Measurements from ENCODE around the gene ACTG1. TPM values are rescaled to one million over a fixed set of nuclear protein-coding genes. Genes with fewer than 3 reads are reported as not detected.
A peak's percentile ranks its signal among the peaks of the same experiment; 100 is the strongest.
"Not testable (repeated sequence)": the region's sequence is repeated elsewhere in the genome, so short reads cannot be mapped to it uniquely, and the experiment has no call there.

The ACTG1 gene
- total RNA-seq, 2 donors from 2014 or later: 3,767 to 4,413 TPM

DNA sequence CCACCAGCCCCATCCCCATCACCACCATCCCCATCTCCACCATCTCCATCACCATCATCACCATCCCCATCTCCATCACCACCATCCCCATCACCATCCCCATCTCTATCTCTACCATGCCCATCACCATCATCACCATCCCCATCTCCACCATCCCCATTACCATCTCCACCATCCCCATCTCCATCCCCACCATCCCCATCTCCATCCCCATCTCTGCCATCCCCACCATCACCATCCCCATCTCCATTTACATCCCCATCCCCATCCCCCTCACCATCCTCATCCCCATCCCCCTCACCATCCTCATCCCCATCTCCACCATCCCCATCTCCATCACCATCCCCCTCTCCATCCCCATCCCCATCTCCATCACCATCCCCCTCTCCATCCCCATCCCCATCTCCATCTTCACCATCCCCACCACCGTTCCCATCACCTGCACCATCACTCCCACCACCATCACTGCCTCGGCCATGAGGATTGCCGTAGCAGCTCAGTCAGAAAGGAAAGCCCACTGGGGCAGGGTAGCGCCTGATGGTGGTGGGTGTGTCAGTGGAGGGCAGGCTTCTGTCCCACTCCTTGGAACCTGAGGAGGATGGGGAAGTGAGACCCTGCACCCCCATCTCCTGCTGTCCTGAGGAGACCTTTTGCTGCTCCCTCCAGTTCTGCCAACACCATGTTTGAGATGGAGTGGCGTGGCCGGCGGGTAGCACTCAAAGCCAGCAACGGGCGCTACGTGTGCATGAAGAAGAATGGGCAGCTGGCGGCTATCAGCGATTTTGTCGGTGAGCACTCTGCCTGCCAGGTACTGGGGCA is 23.1 kb upstream of the ACTG1 start:
- ATAC-seq: no peak
- intact Hi-C loops (cut with DNase I, micrococcal nuclease): no loop called here
- DNase-seq: no peak

DNA sequence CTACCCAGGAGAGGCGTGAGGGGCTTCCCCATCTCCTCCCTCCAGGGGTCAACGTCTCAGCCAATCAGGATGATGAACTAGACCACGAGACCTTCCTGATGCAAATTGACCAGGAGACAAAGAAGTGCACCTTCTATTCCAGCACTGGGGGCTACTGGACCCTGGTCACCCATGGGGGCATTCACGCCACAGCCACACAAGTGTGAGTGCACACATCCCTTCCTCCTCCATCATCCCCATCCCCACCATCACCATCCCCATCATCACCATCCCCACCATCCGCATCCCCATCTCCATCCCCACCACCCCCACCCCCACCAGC is 22.4 kb upstream of the ACTG1 start:
- intact Hi-C loops (cut with DNase I, micrococcal nuclease): no loop called here
- ATAC-seq (no peak), DNase-seq (no peak)

DNA sequence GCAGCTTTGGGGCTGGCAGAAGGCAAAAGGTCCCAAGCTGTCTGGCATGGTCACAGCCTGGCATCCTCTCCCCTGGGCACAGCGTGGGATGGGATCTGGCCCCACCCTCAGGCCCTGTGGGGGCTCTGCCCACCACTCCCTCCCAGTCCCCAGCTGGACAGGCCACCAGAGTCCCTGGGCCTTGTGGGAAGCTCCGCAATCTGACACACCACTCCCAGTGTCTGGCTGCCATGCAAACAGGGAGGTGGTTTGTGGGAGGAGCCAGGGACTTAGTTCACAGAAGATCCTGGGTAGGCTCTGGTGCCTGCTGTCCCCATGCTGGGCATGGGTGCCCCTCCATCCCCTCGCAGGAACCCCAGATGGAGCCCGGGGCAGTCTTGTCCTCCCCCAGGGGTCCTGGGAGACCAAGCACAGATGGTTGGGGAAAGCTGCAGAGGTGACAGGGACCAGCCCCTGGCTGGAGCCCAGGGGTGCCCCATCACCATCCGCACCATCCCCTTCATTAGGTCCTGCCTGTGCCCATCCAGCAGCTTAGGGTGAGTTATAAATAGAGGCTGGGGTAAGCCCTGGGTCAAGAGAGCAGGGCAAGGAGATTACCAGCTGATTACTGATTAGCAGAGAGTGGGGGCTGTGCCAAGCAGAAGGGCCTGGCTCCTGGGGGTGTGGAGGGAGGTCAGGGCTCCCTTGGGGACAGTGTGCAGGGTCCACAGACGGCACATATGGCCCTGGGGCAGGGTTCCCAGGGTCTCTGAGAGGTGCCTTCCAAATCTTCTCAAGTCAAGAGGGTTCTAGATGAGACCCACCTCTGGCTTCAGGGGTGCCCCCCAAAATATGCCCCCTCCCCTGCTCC is 21.8 kb upstream of the ACTG1 start:
- peak; percentile 20 for ATAC-seq
- no peak for DNase-seq
- intact Hi-C loops (cut with DNase I, micrococcal nuclease): no loop called here

DNA sequence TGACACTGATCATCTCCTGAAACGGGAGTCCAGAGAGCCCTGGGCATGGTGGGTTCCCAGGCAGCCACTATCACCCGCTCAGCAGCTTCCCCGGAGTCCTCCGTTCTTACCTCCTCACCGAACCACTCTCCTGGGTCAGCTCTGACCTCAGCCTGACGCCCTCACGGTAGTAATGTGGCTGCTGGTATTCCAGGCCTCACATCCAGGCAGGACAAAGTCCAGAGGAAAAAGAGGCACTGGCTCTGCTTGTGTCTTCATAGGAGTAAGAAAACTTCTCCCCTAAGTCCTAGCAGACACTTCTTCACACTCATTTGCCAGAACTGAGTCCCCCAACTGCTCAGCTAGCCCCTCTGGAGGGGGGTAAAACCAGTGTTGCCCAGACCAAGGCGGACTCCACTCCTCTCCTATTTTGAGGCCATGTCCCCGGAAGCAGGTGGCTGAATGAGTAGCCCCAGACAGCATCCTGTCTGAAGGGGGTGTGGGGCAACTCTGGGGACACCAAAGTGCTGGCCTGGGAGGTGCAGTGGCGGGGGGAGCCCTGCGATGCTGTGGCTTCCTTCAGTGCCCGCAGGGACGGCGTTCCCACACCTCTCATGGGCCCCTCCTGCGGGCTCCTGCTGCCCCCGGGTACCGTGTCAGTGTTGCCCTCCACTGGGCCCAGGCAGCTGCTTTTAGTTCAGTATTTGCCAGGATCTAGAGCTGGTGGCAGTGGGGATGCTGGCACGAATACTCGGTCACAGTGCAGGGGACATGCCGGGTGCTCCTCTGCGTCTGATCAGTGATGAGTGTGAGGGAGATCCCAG is 20.9 kb upstream of the ACTG1 start:
- intact Hi-C loops (cut with DNase I, micrococcal nuclease): no loop called here
- no peak for ATAC-seq
- DNase-seq: no peak

DNA sequence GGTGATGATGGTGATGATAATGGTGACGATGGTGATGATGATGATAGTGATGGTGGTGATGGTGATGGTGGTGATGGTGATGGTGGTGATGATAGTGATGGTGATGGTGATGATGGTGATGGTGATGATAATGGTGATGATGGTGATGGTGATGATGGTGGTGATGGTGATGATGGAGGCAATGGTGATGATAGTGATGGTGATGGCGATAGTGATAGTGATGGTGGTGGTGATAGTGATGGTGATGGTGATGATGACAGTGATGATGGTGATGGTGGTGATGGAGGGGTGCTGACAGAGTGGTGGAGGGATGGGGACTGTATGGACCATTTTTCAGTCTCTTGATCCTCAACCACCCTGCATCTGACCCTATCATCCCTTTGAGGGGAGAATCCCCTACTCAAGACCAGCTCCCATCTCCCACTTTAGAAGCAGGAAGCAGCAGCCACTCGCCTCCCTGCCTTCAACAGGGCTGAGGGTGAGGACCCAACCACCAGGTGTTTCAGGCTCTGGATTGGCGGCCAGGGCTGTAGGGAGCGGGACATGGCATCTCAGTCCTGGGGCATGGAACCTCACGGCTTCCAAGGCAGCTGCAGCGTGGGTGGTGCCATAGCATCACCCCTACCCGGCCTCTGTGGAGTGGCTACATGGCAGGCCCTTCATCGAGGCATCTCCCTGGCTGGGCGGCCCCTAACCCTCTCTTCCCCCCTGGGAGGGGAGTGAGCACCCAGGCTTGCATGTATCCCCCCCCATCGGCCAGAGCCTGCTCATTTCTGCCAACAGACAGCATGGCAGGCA is 20.1 kb upstream of the ACTG1 start:
- no peak for ATAC-seq
- DNase-seq: no peak
- intact Hi-C loops (cut with DNase I, micrococcal nuclease): no loop called here

DNA sequence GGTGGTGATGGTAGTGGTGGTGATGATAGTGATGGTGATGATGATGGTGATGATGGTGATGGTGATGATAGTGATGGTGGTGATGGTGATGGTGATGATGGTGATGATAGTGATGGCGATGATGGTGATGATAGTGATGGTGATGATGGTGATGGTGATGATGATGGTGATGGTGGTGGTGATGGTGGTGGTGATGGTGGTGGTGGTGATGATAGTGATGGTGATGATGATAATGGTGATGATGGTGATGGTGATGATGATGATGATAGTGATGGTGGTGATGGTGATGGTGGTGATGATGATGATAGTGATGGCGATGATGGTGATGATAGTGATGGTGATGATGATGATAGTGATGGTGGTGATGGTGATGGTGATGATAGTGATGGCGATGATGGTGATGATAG is 19.4 kb upstream of the ACTG1 start:
- DNase-seq; ATAC-seq; intact Hi-C loops (cut with DNase I, micrococcal nuclease): not testable (repeated sequence)

DNA sequence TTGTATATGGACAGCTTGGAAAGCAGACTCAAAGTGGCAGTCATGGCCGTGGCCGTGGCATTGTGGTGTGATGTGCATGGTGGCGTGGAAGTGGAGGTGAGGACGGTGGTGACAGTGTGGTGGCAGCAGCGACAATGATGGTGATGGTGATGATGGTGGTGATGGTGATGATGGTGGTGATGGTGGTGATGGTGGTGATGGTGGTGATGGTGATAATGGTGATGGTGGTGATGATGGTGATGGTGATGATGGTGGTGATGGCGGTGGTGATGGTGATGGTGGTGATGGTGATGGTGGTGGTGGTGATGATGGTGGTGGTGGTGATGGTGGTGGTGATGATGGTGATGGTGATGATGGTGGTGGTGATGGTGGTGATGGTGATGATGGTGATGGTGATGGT is 18.4 kb upstream of the ACTG1 start:
- DNase-seq; intact Hi-C loops (cut with DNase I, micrococcal nuclease): not testable (repeated sequence)

DNA sequence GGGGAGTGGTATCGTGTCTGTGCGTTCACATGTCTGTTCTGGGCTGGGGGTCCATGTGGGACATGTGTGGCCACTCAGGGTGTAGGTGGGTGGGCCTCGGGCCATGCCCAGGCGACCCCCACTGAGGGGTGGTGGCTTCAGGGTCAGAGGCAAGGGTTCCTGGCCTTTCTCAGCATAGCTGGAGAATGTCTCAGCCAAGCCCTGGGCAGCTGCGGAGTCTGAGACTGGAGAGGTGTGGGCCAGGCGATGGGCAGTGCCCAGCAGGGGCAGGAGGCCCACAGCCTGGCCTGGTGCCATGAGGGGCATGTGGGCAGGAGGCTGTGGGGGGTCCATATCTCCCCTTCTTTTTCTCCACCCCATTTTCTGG is 16.8 kb upstream of the ACTG1 start:
- no peak for DNase-seq
- intact Hi-C loops (cut with DNase I, micrococcal nuclease): loop anchor here in 1 of 2 donors (10.0 kb wide), 1 partner anchor 75 kb away; no protein-coding TSS in a partner anchor

More for the DNA sequence above, 18.4 kb upstream of the ACTG1 start:
- ATAC-seq: not testable (repeated sequence)

DNA sequence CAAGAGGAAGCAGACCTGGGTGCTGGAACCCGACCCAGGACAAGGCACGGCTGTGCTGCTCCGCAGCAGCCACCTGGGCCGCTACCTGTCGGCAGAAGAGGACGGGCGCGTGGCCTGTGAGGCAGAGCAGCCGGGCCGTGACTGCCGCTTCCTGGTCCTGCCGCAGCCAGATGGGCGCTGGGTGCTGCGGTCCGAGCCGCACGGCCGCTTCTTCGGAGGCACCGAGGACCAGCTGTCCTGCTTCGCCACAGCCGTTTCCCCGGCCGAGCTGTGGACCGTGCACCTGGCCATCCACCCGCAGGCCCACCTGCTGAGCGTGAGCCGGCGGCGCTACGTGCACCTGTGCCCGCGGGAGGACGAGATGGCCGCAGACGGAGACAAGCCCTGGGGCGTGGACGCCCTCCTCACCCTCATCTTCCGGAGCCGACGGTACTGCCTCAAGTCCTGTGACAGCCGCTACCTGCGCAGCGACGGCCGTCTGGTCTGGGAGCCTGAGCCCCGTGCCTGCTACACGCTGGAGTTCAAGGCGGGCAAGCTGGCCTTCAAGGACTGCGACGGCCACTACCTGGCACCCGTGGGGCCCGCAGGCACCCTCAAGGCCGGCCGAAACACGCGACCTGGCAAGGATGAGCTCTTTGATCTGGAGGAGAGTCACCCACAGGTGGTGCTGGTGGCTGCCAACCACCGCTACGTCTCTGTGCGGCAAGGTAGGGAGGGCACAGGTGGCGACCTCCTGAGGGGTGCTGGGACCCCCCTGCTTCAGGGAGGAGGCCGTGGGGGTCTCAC is 16.2 kb upstream of the ACTG1 start:
- peak; percentile 60 for ATAC-seq

More for the DNA sequence above, 16.8 kb upstream of the ACTG1 start:
- no peak for ATAC-seq

DNA sequence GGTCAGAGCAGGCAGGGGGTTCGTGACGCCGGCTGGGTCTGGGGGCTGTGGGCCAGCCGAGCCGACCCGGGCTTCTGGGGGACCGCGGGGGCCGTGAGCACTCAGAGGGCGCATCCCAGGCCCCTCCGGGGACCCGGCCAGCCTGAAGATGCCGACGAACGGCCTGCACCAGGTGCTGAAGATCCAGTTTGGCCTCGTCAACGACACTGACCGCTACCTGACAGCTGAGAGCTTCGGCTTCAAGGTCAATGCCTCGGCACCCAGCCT is 15.7 kb upstream of the ACTG1 start:
- no peak for ATAC-seq
- intact Hi-C loops (cut with DNase I, micrococcal nuclease): loop anchor here in 1 of 2 donors (10.0 kb wide), 1 partner anchor 76 kb away; no protein-coding TSS in a partner anchor
- no peak for DNase-seq

More for the DNA sequence above, 16.2 kb upstream of the ACTG1 start:
- no peak for DNase-seq
- intact Hi-C loops (cut with DNase I, micrococcal nuclease): loop anchor here in 1 of 2 donors (10.0 kb wide), 1 partner anchor 76 kb away; no protein-coding TSS in a partner anchor

DNA sequence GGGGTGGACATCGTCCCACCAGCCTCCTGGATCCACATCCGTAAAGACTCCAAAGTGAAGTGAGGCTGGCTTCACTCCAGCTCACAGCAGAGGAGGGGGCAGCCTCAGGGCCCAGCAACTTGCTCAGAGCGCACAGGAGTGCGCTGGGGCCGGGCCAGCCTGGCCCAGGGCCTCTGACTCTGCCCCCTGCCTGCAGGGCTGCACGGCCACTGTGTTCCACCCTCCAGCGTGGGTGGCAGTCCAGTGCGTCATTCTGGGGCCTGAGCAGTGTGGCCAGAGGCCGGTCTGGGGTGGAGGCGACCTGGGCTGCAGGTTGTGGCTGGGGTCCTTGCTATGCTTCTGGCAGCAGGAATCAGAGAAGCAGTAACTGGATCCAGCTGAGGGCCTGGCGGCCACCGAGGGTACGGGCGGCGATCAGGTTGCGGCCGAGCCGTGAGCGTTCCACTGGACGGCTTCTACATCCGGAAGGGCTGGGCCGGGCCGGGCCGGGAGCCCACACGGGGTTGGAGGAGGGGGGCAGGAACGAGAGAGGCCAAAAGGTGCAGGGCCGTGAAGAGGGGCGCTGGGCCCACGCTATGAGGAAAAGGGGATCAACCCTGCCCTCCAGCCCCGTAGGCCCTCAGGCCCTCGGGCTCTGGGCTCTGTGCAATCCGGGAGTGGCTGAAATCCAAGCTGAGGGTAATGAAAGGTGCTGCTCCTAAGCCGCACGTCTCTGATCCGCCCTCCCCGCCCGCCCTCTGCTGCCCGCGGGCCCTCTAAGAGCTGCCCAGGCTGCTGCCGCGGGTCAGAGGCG is 15.2 kb upstream of the ACTG1 start, which contains the start of gene FSCN2:
Gene FSCN2 (plus strand): TSS at position 787 of the 793 bp plus-strand sequence. CDS start 155 bp downstream, outside the sequence.
- peak; percentile 56 for ATAC-seq
- intact Hi-C loops (cut with DNase I, micrococcal nuclease): loop anchor here in 1 of 2 donors (10.0 kb wide), 1 partner anchor 77 kb away; no protein-coding TSS in a partner anchor
- DNase-seq: no peak

DNA sequence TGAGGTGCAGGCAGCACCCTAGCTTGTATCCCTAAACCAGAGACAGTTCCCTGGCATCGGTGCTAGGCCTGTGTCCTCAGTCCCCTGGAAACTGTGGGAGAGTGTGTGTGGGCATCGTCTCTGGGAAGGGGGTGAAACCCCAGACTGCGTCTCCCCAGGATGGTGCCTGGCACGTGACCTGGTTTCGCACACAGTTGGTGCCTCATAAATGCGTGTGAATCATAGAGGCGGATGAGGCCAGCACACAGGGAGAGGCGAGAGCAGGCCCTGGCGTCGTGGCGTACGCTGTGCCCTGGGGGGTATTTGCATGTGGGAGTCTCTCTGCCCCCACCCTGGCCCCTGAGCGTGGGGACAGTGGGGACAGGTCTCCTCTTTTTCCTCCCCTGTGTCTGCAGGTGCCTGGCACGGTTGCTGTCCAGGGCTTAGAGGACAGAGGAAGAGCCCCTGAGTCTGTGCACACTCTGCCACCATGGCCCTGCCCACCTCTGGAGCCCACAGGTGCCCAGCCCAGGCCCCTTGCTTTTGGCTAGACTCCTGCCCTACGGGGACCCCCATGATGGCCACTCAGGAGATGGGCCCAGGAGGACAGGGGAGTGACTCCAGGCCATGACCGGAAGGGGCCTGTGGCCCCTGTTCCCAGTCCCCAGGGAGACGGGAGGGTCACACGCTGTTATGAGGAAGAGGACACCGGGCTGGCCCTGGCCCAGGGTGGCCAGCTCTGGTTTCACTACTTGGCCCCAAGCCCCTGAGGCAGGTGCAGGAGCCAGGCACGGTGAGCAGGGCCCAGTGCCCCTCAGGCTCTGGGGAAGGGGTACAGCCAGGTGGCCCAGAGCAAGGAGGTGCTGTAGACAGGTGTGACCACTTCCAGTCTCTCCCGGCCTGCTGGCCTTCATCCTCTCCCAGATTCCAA is 14.3 kb upstream of the ACTG1 start:
- DNase-seq (no peak), ATAC-seq (no peak)
- intact Hi-C loops (cut with DNase I, micrococcal nuclease): loop anchor here in 1 of 2 donors (10.0 kb wide), 1 partner anchor 78 kb away; no protein-coding TSS in a partner anchor

DNA sequence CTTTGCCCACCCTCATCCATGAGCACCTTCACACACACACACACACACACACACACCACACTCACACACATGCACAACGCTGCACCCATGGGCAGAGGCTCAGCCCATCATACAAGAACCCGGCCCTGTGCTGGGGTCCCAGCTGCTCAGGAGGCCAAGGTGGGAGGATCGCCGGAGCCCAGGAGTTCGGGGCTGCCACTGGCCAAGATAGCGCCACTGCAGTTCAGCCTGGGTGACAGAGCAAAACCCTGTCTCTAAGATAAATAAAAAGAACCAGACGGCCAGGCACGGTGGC is 12.2 kb upstream of the ACTG1 start:
- no peak for ATAC-seq
- DNase-seq: no peak
- intact Hi-C loops (cut with DNase I, micrococcal nuclease): loop anchor here in 1 of 2 donors (10.0 kb wide), 1 partner anchor 80 kb away; no protein-coding TSS in a partner anchor

DNA sequence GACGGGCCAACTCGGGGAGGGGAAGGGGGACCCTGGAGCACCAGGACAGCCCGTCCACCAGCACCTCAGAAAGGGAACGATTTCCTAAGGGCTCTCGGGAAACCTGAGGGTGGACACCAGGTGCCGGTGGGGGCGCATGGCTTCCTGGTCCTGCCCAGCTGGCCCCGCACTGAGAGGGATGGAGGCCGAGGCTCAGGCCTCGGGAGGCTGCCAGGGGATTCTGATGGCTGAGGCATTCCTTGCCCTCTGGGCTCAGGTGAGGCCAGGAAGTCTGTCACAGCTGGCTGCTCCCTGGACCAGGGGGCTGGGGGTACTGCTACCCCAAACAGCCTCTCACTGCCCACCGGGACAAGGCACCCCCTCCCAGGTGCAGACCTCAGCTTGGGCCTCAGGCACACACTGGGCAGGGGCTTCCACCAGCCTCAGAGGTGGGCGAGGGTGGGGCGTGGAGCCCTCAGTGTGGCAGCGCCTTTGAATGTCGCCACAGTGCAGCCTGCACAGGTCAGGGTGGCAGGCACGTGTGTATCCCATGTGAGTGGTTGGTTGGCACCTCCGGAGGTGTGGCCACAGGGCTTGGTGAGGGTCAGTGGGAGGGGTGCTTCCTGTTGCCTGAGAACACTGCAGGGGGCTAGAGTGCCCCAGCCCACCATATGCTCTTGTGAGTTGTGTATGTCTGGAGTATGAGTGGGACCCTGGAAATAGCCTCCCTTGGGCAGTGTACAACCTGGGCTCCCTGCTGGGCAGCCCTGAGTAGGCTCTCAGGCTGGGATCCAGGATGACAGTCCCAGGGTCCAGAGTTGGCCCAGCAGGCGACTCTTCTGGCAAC is 11.7 kb upstream of the ACTG1 start:
- no peak for DNase-seq
- intact Hi-C loops (cut with DNase I, micrococcal nuclease): loop anchor here in 1 of 2 donors (10.0 kb wide), 1 partner anchor 81 kb away; no protein-coding TSS in a partner anchor
- no peak for ATAC-seq

Data from left colon (tissue), 2 donors.